GM12878 (cell line): ENCODE data around the gene TPT1. TPM values are rescaled to one million over a fixed set of nuclear protein-coding genes. Genes with fewer than 3 reads are reported as not detected.

Source experiments
- GATAD2B ChIP-seq: fragments of 450-650 bp; conservative IDR thresholded peaks from 2 replicates; pipeline ENCODE4 v1.6.1; 2017; ENCODE audit warnings: low read depth, mild to moderate bottlenecking, moderate library complexity
- MXI1 ChIP-seq: fragments of 150-350 bp; IDR thresholded peaks from 2 replicates; pipeline ENCODE4 v1.6.1; 2011; ENCODE audit warnings: low read depth, mild to moderate bottlenecking, inconsistent platforms, low read length, improper control_type of control experiment
- RELB ChIP-seq: fragments of 450-650 bp; IDR thresholded peaks from 2 replicates; pipeline ENCODE4 v1.6.1; 2017; ENCODE audit warnings: low read depth, mild to moderate bottlenecking, moderate library complexity
- SMAD1 ChIP-seq: fragments of 450-650 bp; IDR thresholded peaks from 2 replicates; pipeline ENCODE4 v1.6.1; 2018; ENCODE audit warnings: mild to moderate bottlenecking, low read depth; ENCODE audit not compliant: partially characterized antibody
- SPI1 ChIP-seq: IDR thresholded peaks from 2 replicates; pipeline ENCODE4 v1.6.1; 2011; ENCODE audit warnings: low read depth, mild to moderate bottlenecking, low read length, moderate library complexity, borderline replicate concordance; ENCODE audit not compliant: insufficient read depth
- SRF ChIP-seq, 2 experiments: IDR thresholded peaks; 2 replicates each; pipeline ENCODE4 v1.6.1; 2011; ENCODE audit warnings: low read depth in 2 of 2, low read length in 2 of 2, mild to moderate bottlenecking in 1 of 2, moderate library complexity in 1 of 2
- TCF3 ChIP-seq: IDR thresholded peaks from 2 replicates; pipeline ENCODE4 v1.6.1; 2012; ENCODE audit warnings: low read depth, mild to moderate bottlenecking, low read length, borderline replicate concordance; ENCODE audit not compliant: insufficient read depth
- ZNF24 ChIP-seq: fragments of 450-650 bp; IDR thresholded peaks from 2 replicates; pipeline ENCODE4 v1.6.1; 2017; ENCODE audit warnings: antibody characterized with exemption, mild to moderate bottlenecking
- ZNF592 ChIP-seq: fragments of 450-650 bp; IDR thresholded peaks from 2 replicates; pipeline ENCODE4 v1.6.1; 2017; ENCODE audit warnings: mild to moderate bottlenecking, moderate library complexity
- polyA plus RNA-seq, 11 experiments: library from polyadenylated mRNA; depleted of rRNA in 4 of 11; unstranded in 6 of 11; stranded (reverse) in 5 of 11; fragments of >200 nt; fragmentation: Nextera tagmentation in 4 of 11; fragmentation: Illumina TruSeq in 1 of 11; extraction: Ambion mirVana in 4 of 11; extraction: Trizol in 1 of 11; gene quantifications; 1 replicate in 1 of 11; 2 replicates in 10 of 11; pipeline versions ENCODE4 v1.2.1 to v1.2.3, GENCODE V29; 2011 to 2016; ENCODE audit warnings: inconsistent platforms in 2 of 11, missing spikeins in 2 of 11, low read depth in 1 of 11
- total RNA-seq, 4 experiments: library from RNA; depleted of rRNA in 3 of 4; stranded (reverse); fragments of >200 nt in 3 of 4; fragmentation: Illumina TruSeq in 1 of 4; extraction: Trizol in 1 of 4; gene quantifications; 2 replicates each; pipeline versions ENCODE4 v1.2.1 to v1.2.3, GENCODE V29; 2013 to 2021
- TF ChIP-seq, protein P1 (sequence below): fragments of 450-650 bp; IDR thresholded peaks from 2 replicates; pipeline ENCODE4 v1.6.1; 2018; ENCODE audit warnings: borderline replicate concordance, mild to moderate bottlenecking; ENCODE audit not compliant: partially characterized antibody
- TF ChIP-seq, protein P2 (sequence below): IDR thresholded peaks from 2 replicates; pipeline ENCODE4 v1.6.1; 2012; ENCODE audit warnings: low read length, inconsistent platforms
- TF ChIP-seq, protein P3 (sequence below): fragments of 450-650 bp; IDR thresholded peaks from 2 replicates; pipeline ENCODE4 v1.6.1; 2016; ENCODE audit warnings: mild to moderate bottlenecking, moderate library complexity, borderline replicate concordance

Gene TPT1
- total and polyA plus RNA-seq, 10 of the 15 experiments (the other 5 are each of a cell fraction or from before 2014, with no cell fraction given): 1,038 to 5,925 (median 2,336) TPM

DNA sequence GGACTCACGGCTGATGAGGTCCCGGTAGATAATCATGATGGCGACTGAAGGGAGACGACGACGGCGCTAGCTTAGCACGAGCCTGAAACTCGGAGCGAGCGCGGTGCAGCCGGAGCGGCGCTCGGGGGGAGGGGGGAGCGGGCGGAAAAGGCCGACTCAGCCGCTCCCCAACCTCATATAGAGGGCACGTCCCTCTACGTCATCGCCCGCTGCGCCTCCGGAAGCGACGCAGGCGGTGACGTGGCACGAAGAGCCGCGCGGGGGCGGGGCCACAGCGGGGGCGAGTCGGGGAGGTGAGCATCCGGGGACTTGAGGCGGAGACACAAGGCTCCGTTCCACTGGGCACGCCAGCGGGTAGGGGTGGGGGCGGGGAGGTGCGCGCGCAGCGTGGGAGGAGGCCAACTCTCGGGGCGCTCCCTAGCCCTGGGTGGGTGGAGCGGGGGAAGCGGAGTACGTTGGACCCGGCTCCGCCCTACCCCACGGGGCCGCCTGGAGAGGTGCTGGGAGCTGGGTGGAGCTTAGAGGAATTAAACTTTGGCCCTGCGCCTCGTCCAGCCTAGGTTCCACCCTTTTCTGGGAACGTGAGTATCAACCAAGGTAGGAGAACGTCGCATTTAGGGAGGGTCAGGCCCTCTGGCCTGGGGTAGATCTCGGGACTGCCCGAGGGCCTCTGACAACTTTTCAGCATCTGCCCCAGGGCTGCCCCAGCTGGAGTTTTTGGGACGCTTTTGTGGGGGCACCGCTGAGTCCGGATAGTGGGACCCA lies at the start of gene TPT1 (continued):
- no peak for TF ChIP-seq SPI1
- no peak for TF ChIP-seq RELB
- TF ChIP-seq, protein P1, sequence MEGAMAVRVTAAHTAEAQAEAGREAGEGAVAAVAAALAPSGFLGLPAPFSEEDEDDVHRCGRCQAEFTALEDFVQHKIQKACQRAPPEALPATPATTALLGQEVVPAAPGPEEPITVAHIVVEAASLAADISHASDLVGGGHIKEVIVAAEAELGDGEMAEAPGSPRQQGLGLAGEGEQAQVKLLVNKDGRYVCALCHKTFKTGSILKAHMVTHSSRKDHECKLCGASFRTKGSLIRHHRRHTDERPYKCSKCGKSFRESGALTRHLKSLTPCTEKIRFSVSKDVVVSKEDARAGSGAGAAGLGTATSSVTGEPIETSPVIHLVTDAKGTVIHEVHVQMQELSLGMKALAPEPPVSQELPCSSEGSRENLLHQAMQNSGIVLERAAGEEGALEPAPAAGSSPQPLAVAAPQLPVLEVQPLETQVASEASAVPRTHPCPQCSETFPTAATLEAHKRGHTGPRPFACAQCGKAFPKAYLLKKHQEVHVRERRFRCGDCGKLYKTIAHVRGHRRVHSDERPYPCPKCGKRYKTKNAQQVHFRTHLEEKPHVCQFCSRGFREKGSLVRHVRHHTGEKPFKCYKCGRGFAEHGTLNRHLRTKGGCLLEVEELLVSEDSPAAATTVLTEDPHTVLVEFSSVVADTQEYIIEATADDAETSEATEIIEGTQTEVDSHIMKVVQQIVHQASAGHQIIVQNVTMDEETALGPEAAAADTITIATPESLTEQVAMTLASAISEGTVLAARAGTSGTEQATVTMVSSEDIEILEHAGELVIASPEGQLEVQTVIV: no peak
- 0 out of 4 replicates have a peak, but pooled peaks of 1 of the 2 experiments have one; percentile 67 for TF ChIP-seq SRF (IDR thresholded peaks at IDR 0.05; ENCODE audit: low read depth in 2 of 2, low read length in 2 of 2)
- TF ChIP-seq, protein P2, sequence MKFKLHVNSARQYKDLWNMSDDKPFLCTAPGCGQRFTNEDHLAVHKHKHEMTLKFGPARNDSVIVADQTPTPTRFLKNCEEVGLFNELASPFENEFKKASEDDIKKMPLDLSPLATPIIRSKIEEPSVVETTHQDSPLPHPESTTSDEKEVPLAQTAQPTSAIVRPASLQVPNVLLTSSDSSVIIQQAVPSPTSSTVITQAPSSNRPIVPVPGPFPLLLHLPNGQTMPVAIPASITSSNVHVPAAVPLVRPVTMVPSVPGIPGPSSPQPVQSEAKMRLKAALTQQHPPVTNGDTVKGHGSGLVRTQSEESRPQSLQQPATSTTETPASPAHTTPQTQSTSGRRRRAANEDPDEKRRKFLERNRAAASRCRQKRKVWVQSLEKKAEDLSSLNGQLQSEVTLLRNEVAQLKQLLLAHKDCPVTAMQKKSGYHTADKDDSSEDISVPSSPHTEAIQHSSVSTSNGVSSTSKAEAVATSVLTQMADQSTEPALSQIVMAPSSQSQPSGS: peak; percentile 34; the same call in 1 of the 2 replicates
- TF ChIP-seq, protein P3, sequence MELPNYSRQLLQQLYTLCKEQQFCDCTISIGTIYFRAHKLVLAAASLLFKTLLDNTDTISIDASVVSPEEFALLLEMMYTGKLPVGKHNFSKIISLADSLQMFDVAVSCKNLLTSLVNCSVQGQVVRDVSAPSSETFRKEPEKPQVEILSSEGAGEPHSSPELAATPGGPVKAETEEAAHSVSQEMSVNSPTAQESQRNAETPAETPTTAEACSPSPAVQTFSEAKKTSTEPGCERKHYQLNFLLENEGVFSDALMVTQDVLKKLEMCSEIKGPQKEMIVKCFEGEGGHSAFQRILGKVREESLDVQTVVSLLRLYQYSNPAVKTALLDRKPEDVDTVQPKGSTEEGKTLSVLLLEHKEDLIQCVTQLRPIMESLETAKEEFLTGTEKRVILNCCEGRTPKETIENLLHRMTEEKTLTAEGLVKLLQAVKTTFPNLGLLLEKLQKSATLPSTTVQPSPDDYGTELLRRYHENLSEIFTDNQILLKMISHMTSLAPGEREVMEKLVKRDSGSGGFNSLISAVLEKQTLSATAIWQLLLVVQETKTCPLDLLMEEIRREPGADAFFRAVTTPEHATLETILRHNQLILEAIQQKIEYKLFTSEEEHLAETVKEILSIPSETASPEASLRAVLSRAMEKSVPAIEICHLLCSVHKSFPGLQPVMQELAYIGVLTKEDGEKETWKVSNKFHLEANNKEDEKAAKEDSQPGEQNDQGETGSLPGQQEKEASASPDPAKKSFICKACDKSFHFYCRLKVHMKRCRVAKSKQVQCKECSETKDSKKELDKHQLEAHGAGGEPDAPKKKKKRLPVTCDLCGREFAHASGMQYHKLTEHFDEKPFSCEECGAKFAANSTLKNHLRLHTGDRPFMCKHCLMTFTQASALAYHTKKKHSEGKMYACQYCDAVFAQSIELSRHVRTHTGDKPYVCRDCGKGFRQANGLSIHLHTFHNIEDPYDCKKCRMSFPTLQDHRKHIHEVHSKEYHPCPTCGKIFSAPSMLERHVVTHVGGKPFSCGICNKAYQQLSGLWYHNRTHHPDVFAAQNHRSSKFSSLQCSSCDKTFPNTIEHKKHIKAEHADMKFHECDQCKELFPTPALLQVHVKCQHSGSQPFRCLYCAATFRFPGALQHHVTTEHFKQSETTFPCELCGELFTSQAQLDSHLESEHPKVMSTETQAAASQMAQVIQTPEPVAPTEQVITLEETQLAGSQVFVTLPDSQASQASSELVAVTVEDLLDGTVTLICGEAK: peak; percentile 68; the same call in 1 of the 2 replicates
- peak; percentile 53; the same call in 1 of the 2 replicates for TF ChIP-seq MXI1
- peak; percentile 68; the same call in 1 of the 2 replicates for TF ChIP-seq TCF3
- TF ChIP-seq ZNF24: no peak
- no peak; the same call in 1 of the 2 replicates for TF ChIP-seq GATAD2B
- peak; percentile 57 for TF ChIP-seq SMAD1
- no peak for TF ChIP-seq ZNF592
